Astrocyte (in vitro differentiated cells and primary cell): ENCODE measurements around the gene DNLZ.

Experiments used
- CTCF ChIP-seq: IDR thresholded peaks from 2 replicates; pipeline ENCODE4 v1.5.1; 2011; ENCODE audit warnings: low read depth, mild to moderate bottlenecking, inconsistent platforms, low read length, moderate library complexity; ENCODE audit not compliant: insufficient read depth
- EZH2 ChIP-seq: IDR thresholded peaks from 2 replicates; pipeline ENCODE4 v1.6.1; 2012; ENCODE audit warnings: mild to moderate bottlenecking, low read length, inconsistent platforms; ENCODE audit not compliant: insufficient read depth

GRCh38 chr9:136375096-136375495 lies 11.6 kb upstream of the DNLZ start:
- TF ChIP-seq CTCF = no peak
- no peak for TF ChIP-seq EZH2
